Germinal center (tissue), 1 donor: Measurements from ENCODE around the gene CLDN19.
"Not testable (repeated sequence)": the region's sequence is repeated elsewhere in the genome, so short reads cannot be mapped to it uniquely, and the experiment has no call there.

Experiments used
- DNase-seq: peaks from one replicate; pipeline ENCODE4 v3.0.0; 2012; ENCODE audit warnings: mixed read lengths, low spot score

The CLDN19 gene

DNA sequence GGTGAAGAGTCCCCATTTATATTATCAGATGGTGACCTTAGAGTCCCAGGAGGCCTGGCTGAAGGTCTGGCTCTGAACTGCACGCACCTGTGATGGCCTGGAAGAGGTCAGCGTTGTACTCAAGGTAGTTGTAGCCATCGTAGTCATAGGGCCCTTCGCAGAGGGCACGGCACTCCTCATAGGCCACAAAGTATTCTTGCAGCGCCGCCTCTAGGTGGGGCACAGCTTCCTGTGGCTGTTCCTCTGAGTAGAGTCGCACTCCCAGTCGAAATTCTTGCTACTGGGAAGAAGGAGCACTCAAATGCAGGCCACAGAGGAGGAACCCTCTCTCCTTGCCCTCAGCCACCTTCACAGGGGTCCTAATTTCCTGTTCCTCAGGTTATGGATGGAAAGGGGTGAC is 19.1 kb upstream of the CLDN19 start:
- DNase-seq, result no peak

DNA sequence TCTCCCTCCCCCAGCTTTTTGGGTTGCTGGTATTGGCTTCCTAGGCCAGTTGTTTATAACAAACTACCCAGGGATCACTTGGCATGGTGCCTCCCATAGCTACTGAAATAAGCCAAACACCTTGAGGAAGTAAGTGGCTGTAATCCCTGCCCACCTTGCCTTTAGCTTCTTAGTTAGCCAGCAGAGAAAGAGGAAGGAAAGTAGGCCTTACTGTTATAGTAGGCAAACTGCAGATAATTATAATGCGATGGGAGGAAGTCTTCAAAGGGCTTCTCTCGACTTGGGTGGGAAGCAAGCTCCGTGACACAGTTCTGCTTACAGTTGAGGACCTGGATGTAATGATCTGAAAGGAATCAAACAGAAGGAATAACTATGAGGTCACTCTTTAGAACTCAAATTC is 18.6 kb upstream of the CLDN19 start:
- peak; percentile 23 for DNase-seq

DNA sequence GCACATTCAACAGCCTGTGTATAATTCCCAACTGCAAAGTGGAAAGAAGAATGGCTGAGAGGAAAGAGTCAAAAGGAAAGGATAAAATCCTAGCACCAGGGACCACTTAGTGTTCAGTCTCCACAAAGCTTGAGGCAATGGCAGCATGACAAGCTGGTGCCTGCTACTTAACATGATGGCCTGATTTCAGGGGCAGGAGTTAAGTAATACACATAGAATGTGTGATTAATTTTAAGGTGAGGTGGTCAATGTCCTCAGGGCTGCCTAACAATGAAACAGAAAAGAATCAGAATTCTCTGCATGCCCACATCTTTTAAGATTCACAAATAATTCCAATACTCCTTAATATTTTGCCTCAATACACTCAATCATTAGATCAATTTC is 17.8 kb upstream of the CLDN19 start:
- no peak for DNase-seq

DNA sequence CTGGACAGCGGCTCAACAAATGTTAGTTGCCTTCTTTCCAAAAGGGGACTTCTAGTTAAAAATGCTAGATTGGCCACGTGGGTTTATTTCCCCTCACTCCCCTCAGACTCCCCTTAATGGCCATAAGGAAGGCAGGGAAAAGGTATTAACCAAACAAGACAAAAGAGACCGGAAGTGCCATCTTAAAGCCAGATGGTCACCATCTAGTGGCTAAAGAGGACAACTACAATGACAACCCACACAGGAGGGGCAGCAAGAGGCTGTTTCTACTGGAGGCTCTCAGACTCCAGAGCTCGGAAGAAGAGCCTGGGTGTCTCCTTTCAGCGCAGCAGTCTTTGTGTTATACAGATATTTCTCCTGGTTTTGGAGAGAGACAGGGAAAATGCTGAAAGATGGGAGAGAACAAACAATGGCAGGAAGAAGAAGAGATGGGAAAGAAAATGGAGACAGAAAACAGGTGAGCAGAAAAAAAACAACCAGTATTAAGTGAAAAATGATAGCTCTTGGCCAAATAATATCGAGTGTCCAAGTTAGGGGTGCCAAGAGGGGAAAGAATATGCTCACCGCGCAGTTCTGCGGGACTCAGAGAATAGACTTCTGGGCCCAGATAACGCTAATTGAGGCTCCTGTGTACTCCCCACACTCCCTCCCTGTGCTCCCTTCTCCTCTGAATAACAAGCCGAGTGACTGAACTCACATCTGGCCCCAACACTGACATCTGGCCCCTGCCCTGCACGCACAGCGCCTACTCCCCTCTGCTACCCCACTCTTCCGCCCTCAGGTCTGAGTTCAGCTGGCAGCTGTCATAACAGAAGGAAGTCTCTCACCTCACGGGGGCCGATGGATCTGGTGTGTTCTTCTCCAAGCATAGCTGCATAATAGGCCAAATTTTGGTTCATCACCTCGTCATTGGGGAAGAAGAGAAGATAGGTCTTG is 17.2 kb upstream of the CLDN19 start:
- DNase-seq, result peak; percentile 52

DNA sequence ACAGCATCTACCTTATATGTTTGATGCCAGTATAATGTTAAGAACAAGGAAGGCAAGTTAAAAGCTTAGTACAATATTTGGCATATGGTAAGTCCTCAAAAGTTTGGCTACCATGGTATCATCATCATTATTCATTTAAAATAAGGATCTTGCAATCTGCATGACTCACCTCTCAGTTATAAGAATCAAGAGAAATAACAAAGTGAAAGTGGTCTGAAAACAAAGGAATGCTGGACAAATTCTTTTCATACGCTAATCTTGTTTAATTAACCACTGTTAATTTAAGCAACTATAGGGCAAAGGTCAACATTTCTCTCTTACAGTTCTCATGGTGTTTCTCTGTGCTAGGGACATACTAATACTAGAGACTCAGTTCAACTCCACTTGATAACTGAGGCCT is 13.0 kb upstream of the CLDN19 start:
- DNase-seq, result no peak

DNA sequence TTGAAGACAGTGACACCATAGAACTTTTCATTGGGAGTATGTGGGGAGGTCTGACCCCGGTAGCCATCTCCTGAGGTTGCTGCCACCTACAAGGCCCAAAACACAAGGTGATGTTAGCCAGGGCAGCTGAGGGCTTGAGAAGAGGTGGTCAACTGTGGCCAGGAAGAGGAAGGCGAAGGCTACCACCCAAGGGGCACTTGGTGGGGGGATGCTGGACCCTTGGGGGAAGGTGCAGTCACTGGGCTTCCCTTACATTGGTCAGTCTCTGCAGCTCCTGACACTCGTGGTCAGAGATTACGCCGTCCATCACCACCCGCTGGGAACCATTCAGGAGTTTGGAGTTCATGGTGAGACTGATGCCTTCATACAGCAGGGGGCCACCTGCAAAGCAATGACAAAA is 12.2 kb upstream of the CLDN19 start:
- no peak for DNase-seq

DNA sequence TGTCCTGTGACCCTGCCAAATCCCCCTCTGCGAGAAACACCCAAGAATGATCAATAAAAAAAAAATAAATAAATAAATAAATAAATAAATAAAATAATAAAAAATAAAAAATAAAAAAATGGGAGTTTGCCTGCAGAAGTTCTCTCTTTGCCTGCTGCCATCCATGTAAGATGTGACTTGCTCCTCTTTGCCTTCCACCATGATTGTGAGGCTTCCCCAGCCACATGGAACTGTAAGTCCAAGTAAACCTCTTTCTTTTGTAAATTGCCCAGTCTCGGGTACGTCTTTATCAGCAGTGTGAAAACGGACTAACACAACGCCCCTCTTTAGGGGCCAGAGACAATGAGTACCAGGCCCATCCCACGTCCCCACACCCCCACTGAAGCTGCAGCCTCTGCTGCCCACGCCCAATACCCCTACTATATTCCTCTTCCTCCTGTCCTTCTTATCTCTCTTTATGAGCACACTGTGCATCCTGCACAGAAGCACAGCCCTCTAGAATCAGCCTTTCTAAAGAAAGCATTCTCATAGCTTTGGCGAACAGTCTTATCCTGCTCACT is 11.6 kb upstream of the CLDN19 start:
- not testable (repeated sequence) for DNase-seq

DNA sequence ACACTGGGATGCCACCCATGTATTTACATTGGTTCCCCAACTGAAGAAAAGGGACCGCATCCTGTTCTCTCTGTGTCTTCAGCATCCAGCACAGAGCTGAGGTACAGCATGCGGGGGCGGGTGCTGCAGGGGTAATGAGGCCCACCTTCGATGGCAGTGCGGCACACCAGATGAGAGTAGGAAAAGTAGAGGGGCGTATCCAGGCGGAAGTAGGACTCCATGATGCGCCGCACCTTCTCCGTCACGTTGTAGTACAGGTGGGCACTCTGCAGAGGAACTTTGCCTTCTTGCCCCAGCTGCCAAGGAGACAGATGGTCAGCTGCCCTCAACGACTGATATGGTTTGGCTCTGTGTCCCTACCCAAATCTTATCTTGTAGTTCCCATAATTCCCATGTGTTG is 10.0 kb upstream of the CLDN19 start:
- DNase-seq, result no peak

DNA sequence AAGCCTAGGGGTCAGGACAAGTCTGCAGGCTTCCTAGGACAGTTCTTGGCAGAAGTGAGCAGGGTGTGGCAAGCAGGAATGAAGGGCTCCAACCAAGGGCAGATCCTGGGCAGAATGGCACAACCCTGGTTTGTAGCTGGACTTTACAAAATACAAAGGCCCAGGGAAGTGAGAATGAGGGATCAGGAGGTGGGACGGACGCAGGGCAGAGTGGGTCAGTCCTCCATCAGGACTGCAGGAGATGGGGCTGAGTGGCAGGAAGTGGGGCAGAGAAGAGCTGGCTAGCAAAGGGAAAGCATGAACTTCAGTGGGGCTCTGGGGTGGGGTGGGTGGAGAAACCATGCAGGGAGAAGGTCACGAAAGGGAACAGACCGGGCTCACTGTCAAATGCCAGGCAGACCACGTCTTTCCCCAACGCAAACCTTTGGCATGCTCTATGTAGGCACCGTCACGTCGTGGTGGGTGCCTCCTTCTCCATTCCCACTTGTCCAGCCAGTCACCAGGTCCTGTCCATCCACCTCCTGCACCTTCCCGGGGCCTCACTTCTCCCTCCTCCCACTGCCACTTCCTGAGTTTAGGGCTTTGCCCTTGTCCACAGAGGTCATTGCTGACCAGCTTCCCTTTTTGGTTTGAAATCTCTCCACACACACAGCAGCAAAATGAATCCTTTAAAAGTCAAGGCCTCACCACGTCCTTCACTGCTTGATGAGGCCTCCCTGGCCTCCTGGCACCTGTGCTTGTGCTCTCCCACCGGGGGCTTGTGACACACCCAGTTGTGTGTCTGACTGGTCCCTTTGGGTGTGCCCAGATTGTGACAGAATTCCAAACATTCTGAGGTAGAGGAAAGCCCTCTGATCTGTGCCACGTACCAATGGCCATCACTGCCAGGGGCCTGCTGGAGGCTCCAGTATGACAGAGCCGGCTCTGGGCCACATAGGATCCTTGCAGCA is 8.7 kb upstream of the CLDN19 start:
- DNase-seq, result no peak

DNA sequence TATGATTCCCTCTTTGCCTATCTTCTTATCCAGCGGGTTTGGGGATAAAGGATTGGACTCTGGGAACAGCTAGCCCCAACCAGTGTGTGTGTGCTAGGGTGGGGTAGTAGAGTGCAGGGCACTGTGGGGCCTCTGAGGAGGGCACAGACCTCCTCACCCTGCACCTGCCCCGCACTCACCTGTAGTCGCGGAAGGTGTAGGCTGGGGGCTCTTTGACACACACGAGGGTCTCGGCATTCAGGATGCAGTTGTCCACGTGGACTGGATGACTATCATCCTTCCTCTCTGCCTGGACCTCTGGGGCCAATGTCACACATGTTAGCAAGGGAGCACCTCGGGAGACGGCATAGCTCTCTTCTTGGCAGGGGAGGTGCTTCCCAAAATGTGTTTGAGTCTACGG is 8.0 kb upstream of the CLDN19 start:
- no peak for DNase-seq

DNA sequence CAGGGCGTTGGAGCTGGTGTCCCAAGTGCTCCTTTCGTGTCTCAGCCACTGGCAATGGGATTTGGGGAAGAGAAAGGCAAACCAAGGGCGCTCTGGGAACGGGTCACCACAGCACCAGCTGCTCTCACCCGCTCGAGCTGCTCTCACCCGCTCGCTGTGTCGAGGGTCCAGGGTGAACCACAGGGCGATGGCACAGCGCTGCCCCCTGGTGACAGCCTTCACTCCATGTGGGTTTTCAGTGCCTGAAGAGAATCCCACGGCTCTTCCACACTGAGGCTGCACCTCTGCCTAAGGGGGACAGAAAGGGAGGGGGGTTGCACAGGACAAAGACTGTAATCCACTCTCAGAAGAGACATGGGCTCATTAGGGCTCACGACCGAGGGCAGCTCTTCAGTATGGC is 7.1 kb upstream of the CLDN19 start:
- DNase-seq, result peak; percentile 46

DNA sequence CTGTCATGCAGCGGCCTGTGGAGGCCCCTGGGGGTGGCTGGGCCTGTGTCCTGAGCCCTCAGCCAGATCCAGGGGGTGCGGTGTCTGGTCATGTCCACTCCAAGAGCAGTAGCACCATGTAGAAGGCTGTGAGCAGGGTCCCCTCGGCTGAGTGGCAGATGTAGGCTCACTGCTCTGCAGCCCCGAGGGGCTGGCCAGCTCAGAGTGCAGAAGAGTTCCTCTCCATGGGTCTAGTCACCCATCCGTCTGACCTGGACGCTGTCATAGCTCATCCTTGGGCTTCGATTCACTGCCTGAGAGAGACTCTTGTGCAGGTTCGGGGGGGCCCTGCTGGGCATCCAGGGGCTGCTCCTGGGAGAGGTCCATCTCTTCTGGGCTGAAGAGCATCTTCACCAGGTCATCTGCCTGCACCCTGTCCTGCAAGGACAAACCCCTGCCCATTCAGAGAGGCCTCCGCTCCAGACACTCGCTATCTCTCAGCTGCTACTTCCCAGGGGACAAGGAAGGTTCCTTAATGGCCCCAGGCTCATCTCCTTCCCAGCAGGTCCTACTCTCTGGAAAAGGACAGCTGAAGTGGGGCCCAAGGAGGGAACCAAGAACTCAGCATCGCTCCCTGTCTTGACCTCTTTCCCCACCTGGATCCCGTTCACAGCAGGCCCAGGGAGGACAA is 6.5 kb upstream of the CLDN19 start:
- DNase-seq, result no peak

DNA sequence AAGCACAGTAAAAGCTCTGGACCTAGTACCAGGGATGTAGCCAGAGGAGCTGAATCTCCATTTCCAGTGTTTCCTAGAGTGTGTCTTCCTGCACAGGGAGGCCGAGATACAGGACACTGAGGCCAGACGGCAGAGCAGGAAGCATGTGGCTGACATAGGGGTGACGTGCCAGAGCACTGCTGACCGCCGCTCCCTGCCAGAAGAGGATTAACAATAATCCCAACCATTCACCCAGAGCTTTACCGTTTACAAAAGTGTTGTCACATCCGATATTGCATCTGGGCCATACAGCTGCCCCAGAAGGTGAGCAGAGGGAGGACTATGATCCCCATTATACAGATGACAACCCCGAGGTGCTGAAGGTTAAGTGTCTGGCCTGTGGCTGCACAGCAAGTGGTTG is 5.8 kb upstream of the CLDN19 start:
- no peak for DNase-seq

DNA sequence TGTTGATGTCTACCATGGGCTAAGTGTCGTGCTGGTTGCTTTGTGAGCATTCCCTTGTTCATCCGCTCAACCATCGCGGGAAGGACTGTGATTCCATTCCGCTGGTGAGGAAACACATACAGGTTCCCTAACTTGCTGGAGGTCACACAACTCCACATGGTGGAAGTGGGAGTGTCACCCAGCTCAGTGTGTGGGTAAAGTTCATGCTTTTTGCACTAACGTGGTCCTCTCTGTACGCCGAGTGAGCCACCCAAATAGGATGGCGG is 4.0 kb upstream of the CLDN19 start:
- DNase-seq, result no peak

DNA sequence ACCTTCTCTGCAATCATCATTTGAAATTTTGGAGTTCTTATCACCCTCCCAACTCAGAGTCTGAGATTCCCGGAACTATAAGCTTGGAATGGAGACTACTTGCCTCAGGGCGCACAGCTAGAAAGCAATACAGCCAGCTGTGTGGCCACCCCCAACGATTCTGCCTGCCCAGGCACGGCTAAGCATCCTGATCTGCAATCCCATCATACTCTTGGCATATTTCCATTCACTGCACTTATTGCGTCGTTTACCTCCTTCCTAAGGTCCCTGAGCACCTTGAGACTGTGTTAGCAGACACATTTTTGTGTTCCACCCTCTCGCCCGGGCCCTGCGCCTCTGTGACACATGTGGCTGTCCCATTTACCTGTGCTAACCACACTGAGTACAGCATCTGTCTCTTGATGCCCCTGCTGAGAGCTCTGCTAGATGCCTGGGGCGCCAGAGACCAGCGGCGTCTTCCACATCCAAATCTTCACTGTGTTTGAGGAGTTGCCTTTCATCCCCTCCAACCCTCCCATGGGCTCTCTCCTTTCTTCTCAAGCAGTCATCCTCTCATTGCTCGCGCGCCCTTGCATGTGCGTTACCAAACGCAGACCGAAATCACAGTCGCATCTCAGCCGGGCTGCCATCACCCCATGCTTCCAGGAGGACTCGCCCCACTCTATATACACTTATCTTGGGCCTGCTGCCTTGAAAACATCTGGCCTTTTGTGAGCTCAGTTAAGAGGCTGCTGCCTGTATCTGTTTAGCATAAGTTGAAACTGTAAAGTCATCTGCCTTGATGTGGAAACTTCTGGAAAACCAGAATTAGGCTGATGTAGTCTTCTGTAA is 3.5 kb upstream of the CLDN19 start:
- no peak for DNase-seq

DNA sequence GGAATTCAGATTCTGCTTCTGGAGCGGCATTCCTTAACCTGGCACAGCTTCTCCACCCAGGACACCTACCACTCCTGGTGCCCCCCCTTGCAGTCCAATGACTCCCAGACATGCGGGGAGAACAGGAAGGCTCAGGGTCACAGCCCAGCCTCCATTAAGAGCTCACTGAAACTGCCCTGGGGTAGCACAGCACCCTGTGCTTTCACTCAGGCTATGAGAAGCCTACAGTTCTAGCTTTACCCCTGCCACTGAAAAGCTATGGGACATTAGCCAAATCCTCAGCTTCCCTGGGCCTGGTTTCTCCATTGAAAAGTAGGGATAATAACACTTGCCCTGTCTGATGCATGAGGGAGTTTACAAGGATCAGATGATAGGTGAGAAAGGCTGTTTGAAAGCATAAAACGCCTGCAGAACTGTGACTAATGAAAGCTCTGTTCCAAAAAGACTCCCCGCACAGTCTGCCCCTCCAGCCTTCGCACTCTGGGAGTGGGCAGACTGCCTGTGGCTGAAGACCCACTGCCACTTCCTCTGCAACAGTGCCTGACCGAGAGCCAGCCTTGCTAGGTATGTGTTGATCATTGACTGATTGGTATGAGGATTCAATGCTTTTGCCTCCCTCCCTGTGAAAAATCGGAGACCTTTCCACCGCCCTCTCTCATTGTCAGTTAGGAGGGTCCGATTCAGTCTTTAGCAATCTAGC is 2.7 kb upstream of the CLDN19 start:
- DNase-seq, result no peak

DNA sequence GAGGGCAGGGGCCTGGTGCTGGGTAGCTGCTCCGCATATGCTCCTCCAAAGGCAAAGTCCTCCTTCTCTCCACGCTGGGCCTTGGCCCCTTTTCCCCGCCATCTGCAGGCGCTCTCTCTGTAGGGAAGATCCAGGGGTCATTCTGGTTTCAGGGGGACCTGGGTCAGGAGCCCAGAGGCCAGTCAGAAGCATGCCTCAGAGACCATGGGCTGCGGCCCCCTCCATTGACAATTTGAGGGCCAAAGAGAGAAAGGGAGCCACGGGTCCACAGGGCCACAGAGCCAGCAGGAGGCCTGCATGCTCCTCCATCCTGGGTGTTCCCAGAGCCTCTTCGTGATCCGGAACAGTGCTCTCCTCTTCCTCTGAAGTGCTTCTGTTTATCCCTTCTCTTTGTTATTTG is 2.1 kb upstream of the CLDN19 start:
- no peak for DNase-seq

DNA sequence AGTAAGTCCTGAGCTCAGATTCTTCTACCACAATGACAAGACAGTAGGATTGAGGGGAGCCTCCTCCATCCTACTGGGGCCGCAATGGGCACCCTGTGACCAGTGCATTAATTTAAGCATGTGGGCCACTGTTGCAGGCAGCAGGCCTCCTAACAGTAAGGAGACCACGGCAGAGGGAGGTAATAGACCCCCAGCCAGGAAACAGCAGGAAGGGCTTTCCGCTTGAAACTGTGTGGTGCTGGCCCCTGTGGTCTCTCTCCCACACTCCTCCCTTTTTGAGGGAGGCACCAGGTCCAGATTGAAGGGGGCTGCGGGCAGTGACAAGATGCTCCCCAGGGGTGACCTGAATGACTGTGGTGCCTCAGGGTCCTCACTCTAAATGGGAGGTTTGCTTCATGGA is 1.7 kb upstream of the CLDN19 start:
- DNase-seq, result no peak

DNA sequence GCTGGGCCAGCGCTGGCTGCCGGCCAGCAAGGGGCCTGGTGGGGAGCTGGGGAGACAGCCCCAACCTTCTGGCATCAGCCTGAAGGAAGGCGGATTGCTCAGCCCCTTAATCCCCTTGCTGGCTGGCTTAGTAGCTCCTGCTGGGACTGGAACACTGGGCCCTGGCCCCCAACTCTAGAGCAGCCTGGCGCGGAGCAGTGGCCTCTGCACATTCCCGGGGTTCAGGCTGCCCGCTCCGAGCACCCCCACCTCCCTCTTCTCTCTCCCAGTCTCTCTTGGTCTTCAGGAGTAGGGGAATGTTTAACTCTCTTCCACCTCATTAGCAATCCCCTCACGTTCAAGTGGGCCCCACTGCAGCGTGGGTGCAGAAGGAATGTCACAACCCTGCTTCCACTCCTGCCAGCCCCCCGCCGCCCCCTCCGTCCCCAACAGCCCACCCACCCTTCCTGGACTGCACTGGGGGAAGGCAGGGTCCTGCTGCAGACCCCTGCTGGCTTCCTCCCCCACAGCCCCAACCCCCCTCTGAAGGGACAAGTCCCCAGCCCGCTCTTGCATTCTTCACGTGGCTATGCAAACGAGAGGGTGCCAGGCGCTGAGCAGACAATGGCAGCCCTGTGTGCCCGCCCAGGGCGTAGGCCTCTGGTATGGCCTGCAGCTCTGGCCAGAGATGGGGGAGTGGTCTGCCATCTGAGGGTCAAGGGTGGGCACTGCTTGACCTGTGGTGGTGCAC is 980 bp upstream of the CLDN19 start:
- DNase-seq, result no peak

DNA sequence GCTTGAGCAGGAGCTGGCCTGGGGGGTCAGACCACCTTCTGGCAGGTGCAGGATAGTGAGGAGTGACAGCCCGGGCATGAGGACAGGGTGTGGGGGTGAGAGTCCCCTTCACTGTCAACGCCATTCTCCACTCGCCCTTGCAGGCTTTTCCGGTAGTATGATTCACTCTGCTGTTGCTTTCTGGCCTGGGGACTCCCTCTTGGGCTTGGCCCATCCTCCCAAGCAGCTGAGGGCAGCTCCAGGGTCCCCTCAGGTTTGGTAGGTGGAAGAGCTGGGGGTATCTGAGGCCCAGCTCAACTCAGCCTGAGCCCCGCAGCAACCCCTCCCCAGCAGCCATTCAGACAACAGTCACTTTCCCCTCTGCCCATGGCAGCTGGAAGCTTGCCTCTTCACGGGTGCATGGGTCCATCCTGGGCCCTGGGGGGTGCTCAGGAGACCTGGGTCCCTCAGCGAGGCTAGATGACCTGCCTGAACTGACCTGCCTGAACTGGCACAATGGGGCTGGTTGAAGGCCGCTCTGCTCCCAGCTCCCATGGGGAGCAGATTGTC is 1.3 kb downstream of the CLDN19 start:
- DNase-seq, result no peak
